ENCODE measurements around the gene HRH3. TPM values are rescaled to one million over a fixed set of nuclear protein-coding genes. Genes with fewer than 3 reads are reported as not detected.

HRH3 gene
- polyA plus RNA-seq, 1 donor from 2014 or later, result 2.8 TPM

- Histone ChIP-seq H3K9me2 (ENCODE audit: insufficient read depth, low read length) (no peaks in the 10 kb centered on the region), H3K27ac (ENCODE audit: low read length) (no peak overlapping the region), H3K36me3 (ENCODE audit: insufficient read depth, low read length) (no peaks in the 10 kb centered on the region), H3K4me3 (ENCODE audit: low read length) (no peak overlapping the region), H4K20me1 (ENCODE audit: insufficient read depth) (no peaks in the 10 kb centered on the region), H2AFZ (ENCODE audit: low read depth, low read length) (no peak overlapping the region), H3K27me3 (ENCODE audit: insufficient read depth, low read depth, low read length) (peaks cover 10% of the 10 kb centered on the region), H3K9me3 (ENCODE audit: low read length) (no peaks in the 10 kb centered on the region), H3F3A (ENCODE audit: insufficient read depth, low read length, poor library complexity, severe bottlenecking) (no peaks in the 10 kb centered on the region), H3K79me2 (replicated peaks; ENCODE audit: insufficient read depth, low read length) (no peaks in the 10 kb centered on the region), H3K4me2 (ENCODE audit: low read length) (no peak overlapping the region), H3K9ac (ENCODE audit: low read length) (no peak overlapping the region)
- TF ChIP-seq EP300 (conservative IDR thresholded peaks at IDR 0.05; ENCODE audit: poor library complexity, severe bottlenecking) (no peak), RAD21 (conservative IDR thresholded peaks at IDR 0.05) (no peak), TAF1 (IDR thresholded peaks at IDR 0.05; ENCODE audit: low read depth) (no peak), POLR2AphosphoS5 (IDR thresholded peaks at IDR 0.05) (no peak), SMC3 (conservative IDR thresholded peaks at IDR 0.05; ENCODE audit: poor library complexity) (no peak), MXI1 (conservative IDR thresholded peaks at IDR 0.05; ENCODE audit: poor library complexity, severe bottlenecking) (no peak), EZH2 (IDR thresholded peaks at IDR 0.05; ENCODE audit: borderline replicate concordance, insufficient read depth, low read length, poor library complexity, severe bottlenecking) (no peak), CTCF (IDR thresholded peaks at IDR 0.05; ENCODE audit: poor library complexity, severe bottlenecking) (no peak), REST (IDR thresholded peaks at IDR 0.05; ENCODE audit: borderline replicate concordance) (no peak)
Observed at GRCh38 chr20:62215020-62215990, 4.8 kb downstream of the HRH3 start.

- peaks cover 5% of the 10 kb centered on the region for H3K27me3 ChIP-seq (ENCODE audit: insufficient read depth, low read depth, low read length)
- H2AFZ ChIP-seq (ENCODE audit: low read depth, low read length), result no peak overlapping the region
- no peak overlapping the region for H3K27ac ChIP-seq (ENCODE audit: low read length)
- H3K9ac ChIP-seq (ENCODE audit: low read length), result no peak overlapping the region
- TF ChIP-seq POLR2AphosphoS5 (IDR thresholded peaks at IDR 0.05) (no peak), CTCF (IDR thresholded peaks at IDR 0.05; ENCODE audit: poor library complexity, severe bottlenecking) (no peak), RAD21 (conservative IDR thresholded peaks at IDR 0.05) (no peak), SMC3 (conservative IDR thresholded peaks at IDR 0.05; ENCODE audit: poor library complexity) (no peak), REST (IDR thresholded peaks at IDR 0.05; ENCODE audit: borderline replicate concordance) (no peak), TAF1 (IDR thresholded peaks at IDR 0.05; ENCODE audit: low read depth) (no peak), EZH2 (IDR thresholded peaks at IDR 0.05; ENCODE audit: borderline replicate concordance, insufficient read depth, low read length, poor library complexity, severe bottlenecking) (no peak), EP300 (conservative IDR thresholded peaks at IDR 0.05; ENCODE audit: poor library complexity, severe bottlenecking) (no peak), MXI1 (conservative IDR thresholded peaks at IDR 0.05; ENCODE audit: poor library complexity, severe bottlenecking) (no peak)
- H3F3A ChIP-seq (ENCODE audit: insufficient read depth, low read length, poor library complexity, severe bottlenecking), result no peaks in the 10 kb centered on the region
- H3K4me3 ChIP-seq (ENCODE audit: low read length), result no peak overlapping the region
- H3K9me3 ChIP-seq (ENCODE audit: low read length), result no peaks in the 10 kb centered on the region
- no peak overlapping the region for H3K4me2 ChIP-seq (ENCODE audit: low read length)
- no peaks in the 10 kb centered on the region for H4K20me1 ChIP-seq (ENCODE audit: insufficient read depth)
- H3K79me2 ChIP-seq (replicated peaks; ENCODE audit: insufficient read depth, low read length), result no peaks in the 10 kb centered on the region
- no peaks in the 10 kb centered on the region for H3K9me2 ChIP-seq (ENCODE audit: insufficient read depth, low read length)
- no peaks in the 10 kb centered on the region for H3K36me3 ChIP-seq (ENCODE audit: insufficient read depth, low read length)
Observed at GRCh38 chr20:62214067-62214466, 6.0 kb downstream of the HRH3 start.
